ENCODE data around the gene PCDH17.

PCDH17 gene, protein sequence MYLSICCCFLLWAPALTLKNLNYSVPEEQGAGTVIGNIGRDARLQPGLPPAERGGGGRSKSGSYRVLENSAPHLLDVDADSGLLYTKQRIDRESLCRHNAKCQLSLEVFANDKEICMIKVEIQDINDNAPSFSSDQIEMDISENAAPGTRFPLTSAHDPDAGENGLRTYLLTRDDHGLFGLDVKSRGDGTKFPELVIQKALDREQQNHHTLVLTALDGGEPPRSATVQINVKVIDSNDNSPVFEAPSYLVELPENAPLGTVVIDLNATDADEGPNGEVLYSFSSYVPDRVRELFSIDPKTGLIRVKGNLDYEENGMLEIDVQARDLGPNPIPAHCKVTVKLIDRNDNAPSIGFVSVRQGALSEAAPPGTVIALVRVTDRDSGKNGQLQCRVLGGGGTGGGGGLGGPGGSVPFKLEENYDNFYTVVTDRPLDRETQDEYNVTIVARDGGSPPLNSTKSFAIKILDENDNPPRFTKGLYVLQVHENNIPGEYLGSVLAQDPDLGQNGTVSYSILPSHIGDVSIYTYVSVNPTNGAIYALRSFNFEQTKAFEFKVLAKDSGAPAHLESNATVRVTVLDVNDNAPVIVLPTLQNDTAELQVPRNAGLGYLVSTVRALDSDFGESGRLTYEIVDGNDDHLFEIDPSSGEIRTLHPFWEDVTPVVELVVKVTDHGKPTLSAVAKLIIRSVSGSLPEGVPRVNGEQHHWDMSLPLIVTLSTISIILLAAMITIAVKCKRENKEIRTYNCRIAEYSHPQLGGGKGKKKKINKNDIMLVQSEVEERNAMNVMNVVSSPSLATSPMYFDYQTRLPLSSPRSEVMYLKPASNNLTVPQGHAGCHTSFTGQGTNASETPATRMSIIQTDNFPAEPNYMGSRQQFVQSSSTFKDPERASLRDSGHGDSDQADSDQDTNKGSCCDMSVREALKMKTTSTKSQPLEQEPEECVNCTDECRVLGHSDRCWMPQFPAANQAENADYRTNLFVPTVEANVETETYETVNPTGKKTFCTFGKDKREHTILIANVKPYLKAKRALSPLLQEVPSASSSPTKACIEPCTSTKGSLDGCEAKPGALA (N-terminal part only)

GRCh38 chr13:57631596-57632275, at the start of gene PCDH17:
PCDH17 (plus strand) TSS chr13:57631744; CDS start chr13:57632547, 803 bp downstream.
- no peak for DNase-seq

DNA sequence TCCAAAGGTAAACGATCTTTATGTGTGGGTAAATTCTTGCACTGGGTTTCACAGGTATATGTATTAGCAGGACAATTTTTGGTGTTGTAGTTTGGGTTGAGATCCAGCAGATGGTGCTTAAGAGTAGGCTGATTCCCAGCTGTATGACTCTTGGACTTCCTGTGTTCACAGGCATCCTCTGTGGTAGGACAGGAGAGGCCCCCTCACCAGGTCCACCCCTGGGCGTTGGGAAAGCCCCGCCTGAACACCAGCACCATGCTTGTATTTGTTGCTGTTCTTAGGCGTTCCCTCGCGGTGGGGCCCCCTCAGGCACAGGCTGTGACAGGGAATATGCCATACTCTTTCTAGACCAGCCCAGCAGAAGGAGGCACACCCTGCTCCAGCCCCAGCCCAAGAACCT, 49.5 kb upstream of the PCDH17 start:
- peak; percentile 1 for DNase-seq

GRCh38 chr13:57583529-57583928, 48.0 kb upstream of the PCDH17 start:
- DNase-seq = no peak

DNA sequence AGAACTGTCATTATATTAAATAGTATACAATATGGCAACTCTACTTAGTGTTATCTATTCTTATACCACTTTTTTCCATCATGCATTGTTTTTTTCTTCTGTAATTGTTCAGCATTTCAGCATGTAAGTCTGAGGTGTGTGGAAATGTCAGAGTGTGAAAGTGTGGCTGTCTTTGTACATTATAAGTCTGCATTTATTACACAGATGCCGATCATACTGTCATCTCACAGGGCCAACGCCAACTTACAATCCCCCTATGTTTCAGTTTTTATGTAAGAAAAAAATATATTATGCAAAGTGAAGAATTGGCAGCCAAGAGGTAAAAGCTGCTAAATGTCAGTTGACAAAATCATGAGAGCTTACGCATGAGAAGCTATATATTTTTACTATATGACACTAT, 42.9 kb upstream of the PCDH17 start:
- no peak for DNase-seq

- no peak for DNase-seq
Observed at GRCh38 chr13:57595775-57596174, 35.8 kb upstream of the PCDH17 start.

GRCh38 chr13:57601536-57601935, 30.0 kb upstream of the PCDH17 start:
- no peak for DNase-seq

- no peak for DNase-seq
Observed at GRCh38 chr13:57604442-57604841, 27.1 kb upstream of the PCDH17 start.

- no peak for DNase-seq
Observed at GRCh38 chr13:57611969-57612368, 19.6 kb upstream of the PCDH17 start.

- no peak for DNase-seq
Observed at GRCh38 chr13:57612568-57612967, 19.0 kb upstream of the PCDH17 start.

GRCh38 chr13:57624565-57625435, 6.7 kb upstream of the PCDH17 start:
- DNase-seq = peak; percentile 59

DNA sequence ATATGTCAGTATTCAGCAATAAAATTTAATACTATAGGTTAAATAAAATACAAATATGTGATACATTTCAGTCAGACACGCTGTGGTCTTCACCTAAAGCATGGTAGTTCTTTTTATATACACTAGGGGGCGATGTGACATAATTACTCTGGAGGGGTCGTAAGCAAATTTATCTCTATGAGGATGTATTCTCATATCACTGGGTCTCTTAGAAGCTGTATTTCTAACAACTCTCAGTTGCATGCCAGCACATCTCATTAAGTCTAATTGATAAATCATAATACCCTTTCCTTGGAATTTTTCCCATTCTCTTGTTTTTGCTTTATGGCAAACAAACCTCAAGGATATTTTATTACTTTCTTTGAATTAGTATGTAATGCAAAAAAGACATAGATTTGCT, 3.9 kb upstream of the PCDH17 start:
- peak; percentile 25 for DNase-seq

DNA sequence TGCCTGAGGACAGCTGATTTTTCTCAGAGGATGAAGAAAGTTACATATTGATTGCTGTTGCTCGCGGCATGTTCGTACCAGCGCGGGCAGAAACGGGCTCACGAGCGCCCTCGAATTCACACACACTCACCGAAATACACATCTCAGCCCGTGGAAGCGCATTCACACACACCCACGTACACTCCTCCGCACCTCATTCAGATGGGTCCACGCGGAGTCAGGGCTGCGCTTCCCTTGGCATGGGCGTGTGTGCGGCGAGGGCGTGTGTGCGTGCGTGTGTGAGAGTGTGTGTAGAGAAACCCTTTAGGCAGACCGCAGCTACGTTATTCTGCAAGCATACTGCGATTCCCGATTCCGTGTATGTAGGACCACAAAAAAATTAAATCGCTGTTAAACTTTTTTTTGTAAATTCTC, 2.1 kb upstream of the PCDH17 start:
- DNase-seq = no peak

DNA sequence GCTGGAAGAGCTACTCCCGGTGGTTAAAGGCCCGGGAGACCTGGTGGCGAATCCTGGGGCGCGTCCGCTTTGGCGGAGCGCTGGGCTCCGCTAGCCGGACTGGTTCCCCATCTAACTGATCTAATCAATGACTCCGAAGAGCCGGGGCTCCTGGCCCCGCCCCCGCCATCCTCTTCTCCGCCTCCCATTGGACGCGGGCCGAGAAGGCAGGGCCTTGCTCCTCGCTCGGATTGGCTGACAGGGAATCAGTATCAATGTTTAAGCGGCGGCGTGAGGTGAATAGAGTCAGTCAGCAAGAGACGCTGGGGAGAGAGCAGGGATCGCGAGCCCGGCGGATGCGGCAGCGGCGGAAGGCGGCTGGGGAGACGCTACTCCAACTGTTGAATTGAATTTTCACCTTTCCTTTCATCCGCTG, 1.7 kb upstream of the PCDH17 start:
- DNase-seq = peak; percentile 4

DNA sequence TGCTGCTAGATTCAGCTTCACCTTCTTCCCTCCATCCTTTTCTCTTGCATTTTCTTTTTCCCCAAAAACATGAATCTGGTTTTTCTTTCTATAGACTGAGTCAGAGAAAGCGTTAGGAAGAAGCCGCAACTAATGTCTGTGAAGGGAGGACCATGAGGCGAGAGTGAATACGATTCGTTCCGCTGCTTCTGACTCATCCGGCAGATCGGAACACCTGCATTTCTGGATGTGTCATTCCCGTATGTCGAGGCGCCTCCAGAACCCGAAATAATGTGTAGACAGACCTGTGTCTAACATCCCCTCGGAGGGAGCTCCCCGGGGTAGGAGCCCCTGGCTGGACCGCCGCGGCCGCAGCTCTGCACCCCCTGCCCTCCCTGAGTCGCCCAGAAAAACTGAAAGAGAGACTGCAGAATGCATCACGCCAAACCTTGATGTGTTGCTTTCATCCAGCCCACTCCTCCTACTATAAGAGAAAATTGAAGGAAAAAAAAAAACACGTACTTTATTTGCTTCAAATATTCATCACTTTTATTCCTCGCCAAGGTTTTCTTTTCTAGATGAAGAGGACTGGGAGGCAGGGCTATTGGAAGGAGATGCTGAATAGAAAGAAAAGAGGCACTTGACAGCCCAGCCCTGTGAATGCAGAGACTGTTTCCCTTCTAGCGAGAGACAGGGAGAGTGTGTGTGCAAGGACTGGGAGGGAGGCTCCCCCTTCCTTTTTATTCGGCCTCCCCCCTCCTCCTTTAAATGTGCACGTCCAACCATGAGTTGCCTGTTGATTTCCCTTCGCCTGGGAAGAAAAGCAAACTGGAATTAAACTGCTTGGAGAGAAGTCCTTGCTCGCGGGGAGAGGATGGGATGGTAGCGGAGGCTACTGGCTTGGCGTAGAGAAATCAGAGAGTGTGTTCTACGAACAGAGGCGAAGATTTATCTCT, 616 bp upstream of the PCDH17 start:
- no peak for DNase-seq

- no peak for DNase-seq
Observed at GRCh38 chr13:57632276-57633140, 964 bp downstream of the PCDH17 start.

DNA sequence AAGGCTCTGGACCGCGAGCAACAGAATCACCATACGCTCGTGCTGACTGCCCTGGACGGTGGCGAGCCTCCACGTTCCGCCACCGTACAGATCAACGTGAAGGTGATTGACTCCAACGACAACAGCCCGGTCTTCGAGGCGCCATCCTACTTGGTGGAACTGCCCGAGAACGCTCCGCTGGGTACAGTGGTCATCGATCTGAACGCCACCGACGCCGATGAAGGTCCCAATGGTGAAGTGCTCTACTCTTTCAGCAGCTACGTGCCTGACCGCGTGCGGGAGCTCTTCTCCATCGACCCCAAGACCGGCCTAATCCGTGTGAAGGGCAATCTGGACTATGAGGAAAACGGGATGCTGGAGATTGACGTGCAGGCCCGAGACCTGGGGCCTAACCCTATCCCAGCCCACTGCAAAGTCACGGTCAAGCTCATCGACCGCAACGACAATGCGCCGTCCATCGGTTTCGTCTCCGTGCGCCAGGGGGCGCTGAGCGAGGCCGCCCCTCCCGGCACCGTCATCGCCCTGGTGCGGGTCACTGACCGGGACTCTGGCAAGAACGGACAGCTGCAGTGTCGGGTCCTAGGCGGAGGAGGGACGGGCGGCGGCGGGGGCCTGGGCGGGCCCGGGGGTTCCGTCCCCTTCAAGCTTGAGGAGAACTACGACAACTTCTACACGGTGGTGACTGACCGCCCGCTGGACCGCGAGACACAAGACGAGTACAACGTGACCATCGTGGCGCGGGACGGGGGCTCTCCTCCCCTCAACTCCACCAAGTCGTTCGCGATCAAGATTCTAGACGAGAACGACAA, 1.8 kb downstream of the PCDH17 start:
- no peak for DNase-seq

- no peak for DNase-seq
Observed at GRCh38 chr13:57633950-57634838, 2.6 kb downstream of the PCDH17 start.

GRCh38 chr13:57634839-57635165, 3.3 kb downstream of the PCDH17 start:
- DNase-seq = no peak

Data from hematopoietic multipotent progenitor cell treated with erythropoietin and hydrocortisone succinate and interleukin-3 and kit ligand, for 8 days (in vitro differentiated cells).